Breast epithelium (tissue), 3 donors: Measurements from ENCODE around the gene SGK2.

Experiments used
- CTCF ChIP-seq, 3 donors: fragments of 450-650 bp; IDR thresholded peaks; one replicate each; pipeline ENCODE4 v1.5.1; 2016 to 2017; ENCODE audit warnings: antibody characterized with exemption in 3 of 3, mild to moderate bottlenecking in 3 of 3, moderate library complexity in 3 of 3
- POLR2AphosphoS5 ChIP-seq, 3 donors: sonication (generic); formaldehyde crosslinking; IDR thresholded peaks; one replicate each; pipeline ENCODE4 v1.6.1; 2017; ENCODE audit warnings: antibody characterized with exemption in 3 of 3

- TF ChIP-seq CTCF (IDR thresholded peaks at IDR 0.05) (no peak), POLR2AphosphoS5 (IDR thresholded peaks at IDR 0.05) (no peak)
Observed at GRCh38 chr20:43511879-43512278, 46.9 kb upstream of the SGK2 start.
